ENCODE data around the gene COPZ2. TPM values are rescaled to one million over a fixed set of nuclear protein-coding genes. Genes with fewer than 3 reads are reported as not detected.
"Not testable (repeated sequence)": the region's sequence is repeated elsewhere in the genome, so short reads cannot be mapped to it uniquely, and the experiment has no call there.

The COPZ2 gene
- total RNA-seq, 1 experiment from 2014 or later = not detected

DNA sequence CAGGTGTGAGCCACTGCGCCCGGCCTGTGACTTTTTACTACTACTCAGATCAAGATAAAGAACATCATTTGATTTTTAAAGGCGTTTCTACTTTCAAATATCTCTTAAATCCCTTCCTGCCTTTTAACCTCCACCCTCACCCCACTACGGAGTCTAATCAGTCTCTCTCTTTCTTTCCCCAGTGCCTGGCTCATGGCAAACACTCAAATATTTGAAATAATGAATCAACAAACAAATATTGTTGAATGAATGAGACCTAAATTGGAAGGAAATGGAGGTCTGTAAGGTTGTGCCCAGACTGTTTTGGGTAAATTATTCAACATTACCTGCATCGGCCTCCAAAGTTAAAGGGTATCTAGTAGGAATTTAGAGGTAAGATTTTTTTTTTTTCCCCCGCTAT, 14.7 kb downstream of the COPZ2 start:
- Histone ChIP-seq H3K27ac (ENCODE audit: low read depth, low read length) (peak overlapping the region; percentile 17), H3K9ac (ENCODE audit: low read length) (peak overlapping the region; percentile 85; the same call in 1 of the 2 replicates), H3K9me2 (ENCODE audit: insufficient read depth) (no peaks in the 10 kb centered on the region), H3K4me2 (ENCODE audit: low read length) (peak overlapping the region; percentile 95), H3K79me2 (ENCODE audit: insufficient read depth, low read length) (no peaks in the 10 kb centered on the region), H3K27me3 (ENCODE audit: insufficient read depth, low read length) (no peaks in the 10 kb centered on the region), H3K4me1 (ENCODE audit: control insufficient read depth in 1 of 2, insufficient read depth in 2 of 2, low read length in 2 of 2) (peaks cover 26 to 47% of the 10 kb centered on the region in 2 experiments), H3K36me3 (ENCODE audit: control insufficient read depth in 1 of 2, insufficient read depth in 2 of 2, low read length in 2 of 2) (no peaks in the 10 kb centered on the region), H2AFZ (ENCODE audit: low read depth, low read length, poor library complexity, severe bottlenecking) (peak overlapping the region; percentile 95), H4K20me1 (ENCODE audit: insufficient read depth) (no peaks in the 10 kb centered on the region), H3K9me3 (ENCODE audit: control insufficient read depth in 1 of 2, insufficient read depth in 1 of 2, low read depth in 1 of 2, low read length in 2 of 2) (no peaks in the 10 kb centered on the region), H3K4me3 (replicated peaks in 1 of 2; ENCODE audit: low read depth in 1 of 2, low read length in 2 of 2) (peak overlapping the region; percentile 61 to 62)
- intact Hi-C loops (cut with micrococcal nuclease) = loop anchor here (10.0 kb wide), 4 partner anchors 312 to 1012 kb away; no protein-coding TSS in a partner anchor
- BruUV-seq (replicated peaks) = no TSS peak
- CTCF ChIA-PET = no interaction called here
- TF ChIP-seq POLR2AphosphoS5 (IDR thresholded peaks at IDR 0.05; ENCODE audit: low read depth, low read length) = no peak
- TF ChIP-seq RAD21 (IDR thresholded peaks at IDR 0.05; ENCODE audit: low read depth) = no peak
- RAD21 ChIA-PET (ENCODE audit: low non-redundant PET in 1 of 2, low total read pairs in 2 of 2, uncharacterized antibody in 2 of 2, unreplicated experiment in 2 of 2) = no interaction called here
- POLR2A ChIA-PET = no interaction called here
- ATAC-seq (no peak), DNase-seq (ENCODE audit: low read depth, low spot score) (no peak)

- Histone ChIP-seq H3K27ac (ENCODE audit: low read depth, low read length) (no peak overlapping the region), H3K4me3 (replicated peaks in 1 of 2; ENCODE audit: low read depth in 1 of 2, low read length in 2 of 2) (no peak overlapping the region), H4K20me1 (ENCODE audit: insufficient read depth) (no peaks in the 10 kb centered on the region), H3K36me3 (ENCODE audit: control insufficient read depth in 1 of 2, insufficient read depth in 2 of 2, low read length in 2 of 2) (no peaks in the 10 kb centered on the region), H3K79me2 (ENCODE audit: insufficient read depth, low read length) (no peaks in the 10 kb centered on the region), H3K9me2 (ENCODE audit: insufficient read depth) (no peaks in the 10 kb centered on the region), H3K4me2 (ENCODE audit: low read length) (no peak overlapping the region), H2AFZ (ENCODE audit: low read depth, low read length, poor library complexity, severe bottlenecking) (no peak overlapping the region), H3K9me3 (ENCODE audit: control insufficient read depth in 1 of 2, insufficient read depth in 1 of 2, low read depth in 1 of 2, low read length in 2 of 2) (no peaks in the 10 kb centered on the region), H3K27me3 (ENCODE audit: insufficient read depth, low read length) (no peaks in the 10 kb centered on the region), H3K9ac (ENCODE audit: low read length) (no peak overlapping the region), H3K4me1 (ENCODE audit: control insufficient read depth in 1 of 2, insufficient read depth in 2 of 2, low read length in 2 of 2) (peaks cover 24 to 44% of the 10 kb centered on the region in 2 experiments)
- TF ChIP-seq CEBPB (IDR thresholded peaks at IDR 0.05; ENCODE audit: low read depth) (no peak), ELF1 (IDR thresholded peaks at IDR 0.05; ENCODE audit: borderline replicate concordance, low read depth) (no peak)
- intact Hi-C loops (cut with micrococcal nuclease) = loop anchor here (10.0 kb wide), 4 partner anchors 313 to 1013 kb away; no protein-coding TSS in a partner anchor
- ChIA-PET CTCF (no interaction called here), RAD21 (ENCODE audit: low non-redundant PET in 1 of 2, low total read pairs in 2 of 2, uncharacterized antibody in 2 of 2, unreplicated experiment in 2 of 2) (no interaction called here), POLR2A (no interaction called here)
- DNase-seq (ENCODE audit: low read depth, low spot score) (no peak), ATAC-seq (no peak)
- BruUV-seq (replicated peaks) = no TSS peak
Measured at GRCh38 chr17:48021934-48022333, 15.7 kb downstream of the COPZ2 start.

- not testable (repeated sequence) for ATAC-seq; BruUV-seq (replicated peaks); H3K9me2 ChIP-seq (ENCODE audit: insufficient read depth); H3K9ac ChIP-seq (ENCODE audit: low read length); H3K27ac ChIP-seq (ENCODE audit: low read depth, low read length); H3K4me3 ChIP-seq (replicated peaks in 1 of 2; ENCODE audit: low read depth in 1 of 2, low read length in 2 of 2); H3K4me1 ChIP-seq (ENCODE audit: control insufficient read depth in 1 of 2, insufficient read depth in 2 of 2, low read length in 2 of 2); H3K27me3 ChIP-seq (ENCODE audit: insufficient read depth, low read length); DNase-seq (ENCODE audit: low read depth, low spot score); H3K79me2 ChIP-seq (ENCODE audit: insufficient read depth, low read length); H3K36me3 ChIP-seq (ENCODE audit: control insufficient read depth in 1 of 2, insufficient read depth in 2 of 2, low read length in 2 of 2); H3K4me2 ChIP-seq (ENCODE audit: low read length); H4K20me1 ChIP-seq (ENCODE audit: insufficient read depth); H3K9me3 ChIP-seq (ENCODE audit: control insufficient read depth in 1 of 2, insufficient read depth in 1 of 2, low read depth in 1 of 2, low read length in 2 of 2)
- RAD21 ChIA-PET (ENCODE audit: low non-redundant PET in 1 of 2, low total read pairs in 2 of 2, uncharacterized antibody in 2 of 2, unreplicated experiment in 2 of 2) = interaction anchor here (0.6 to 2.1 kb wide), 8 partner anchors 47 to 177 kb away, joined by 3 to 6 read pairs (median 4); partner anchors contain the start of genes SCRN2 (in 2 of the 2), CDK5RAP3 (in 1 of the 2) and SP2 (in 1 of the 2)
- intact Hi-C loops (cut with micrococcal nuclease) = loop anchor here (1.0 to 2.0 kb wide), 6 partner anchors 39 to 241 kb away; partner anchors contain the start of genes CDK5RAP3 and SCRN2
- CTCF ChIA-PET = interaction anchor here (0.8 to 8.5 kb wide), 21 partner anchors 9 to 1397 kb away, joined by 3 to 86 read pairs (median 6); partner anchors contain the start of genes CDK5RAP3, PHB1, PNPO and PRR15L
- H2AFZ ChIP-seq (ENCODE audit: low read depth, low read length, poor library complexity, severe bottlenecking) = peak overlapping the region; percentile 28
- POLR2A ChIA-PET = interaction anchor here (0.7 to 2.0 kb wide), 5 partner anchors 30 to 128 kb away, joined by 4 to 13 read pairs (median 5); partner anchors contain the start of genes NFE2L1, PNPO and SP2
Measured at GRCh38 chr17:48017817-48018158, 19.8 kb downstream of the COPZ2 start.

Data from HCT116 (cell line).